HepG2 (cell line): Measurements from ENCODE around the gene ACKR4. TPM values are rescaled to one million over a fixed set of nuclear protein-coding genes. Genes with fewer than 3 reads are reported as not detected.

Source experiments
- ATAC-seq: fragments of 200-7000 bp; cut with Tn5 transposase; 3 replicates; pipeline ENCODE4 v1.9.1; 2020; ENCODE audit warnings: mild to moderate bottlenecking, moderate library complexity
- BruUV-seq: library from RNA; stranded (reverse); fragments of 400-500 nt; replicated peaks from 2 replicates; lab custom pipeline; 2021; lab: Mats Ljungman, UMichigan
- CTCF ChIA-PET: fragments of 300-600 bp; formaldehyde crosslinking; extraction: SDS; loops from one replicate; lab custom pipeline; 2021; ENCODE audit warnings: low total read pairs, inconsistent platforms, low intra/inter-chr PET ratio; lab: Yijun Ruan, JAX
- POLR2A ChIA-PET: fragments of 350-600 bp; sonication (Branson Sonifier 250); formaldehyde crosslinking; loops from one replicate; lab custom pipeline; 2020; ENCODE audit warnings: antibody characterized with exemption, inconsistent platforms; lab: Yijun Ruan, JAX
- DNase-seq: peaks from one replicate; pipeline ENCODE4 v3.0.0-alpha.2; 2015; ENCODE audit warnings: low spot score
- FAIRE-seq: peaks from 3 replicates; lab custom pipeline; 2011; peaks lifted over from hg19 to GRCh38; lab: Jason Lieb, UNC
- H2AFZ ChIP-seq: one replicate; pipeline ENCODE4 v1.6.1; 2011; ENCODE audit warnings: low read length, inconsistent platforms
- H3K27ac ChIP-seq: fragments of 300-600 bp; 3 replicates; pipeline ENCODE4 v1.8.0; 2011; ENCODE audit warnings: mixed run types, mild to moderate bottlenecking, mixed read lengths, low read length, inconsistent platforms; ENCODE audit not compliant: insufficient read depth; ENCODE audit errors: extremely low read length
- H3K27me3 ChIP-seq, 2 experiments: fragments of 200-600 bp in 1 of 2; 2 replicates in 1 of 2; 3 replicates in 1 of 2; pipeline versions ENCODE4 v1.6.0 to v1.8.0; 2011; ENCODE audit warnings: low read length in 2 of 2, mild to moderate bottlenecking in 2 of 2, moderate library complexity in 2 of 2, inconsistent platforms in 1 of 2; ENCODE audit not compliant: insufficient read depth in 2 of 2, control insufficient read depth in 1 of 2
- H3K36me3 ChIP-seq, 2 experiments: fragments of 200-600 bp in 1 of 2; replicated peaks in 1 of 2; 2 replicates in 1 of 2; 3 replicates in 1 of 2; pipeline versions ENCODE4 v1.5.1 to v1.8.0; 2011; ENCODE audit warnings: low read length in 2 of 2, inconsistent platforms in 1 of 2; ENCODE audit not compliant: insufficient read depth in 2 of 2, control insufficient read depth in 1 of 2
- H3K4me1 ChIP-seq: 2 replicates; pipeline ENCODE4 v1.5.1; 2012; ENCODE audit warnings: low read length, inconsistent platforms; ENCODE audit not compliant: insufficient read depth
- H3K4me2 ChIP-seq: 2 replicates; pipeline ENCODE4 v1.6.0; 2011; ENCODE audit warnings: low read depth, low read length, inconsistent platforms
- H3K4me3 ChIP-seq, 3 experiments: fragments of 200-600 bp in 1 of 3; sonication (generic), shearing (Covaris generic) in 1 of 3; replicated peaks in 1 of 3; 2 replicates each; pipeline ENCODE4 v1.5.1; 2011 to 2016; ENCODE audit warnings: low read length in 3 of 3, inconsistent platforms in 2 of 3, low read depth in 2 of 3, mild to moderate bottlenecking in 2 of 3, control low read depth in 1 of 3, mixed read lengths in 1 of 3; ENCODE audit not compliant: insufficient read depth in 1 of 3
- H3K79me2 ChIP-seq: one replicate; pipeline ENCODE4 v1.6.1; 2011; ENCODE audit warnings: low read length, inconsistent platforms; ENCODE audit not compliant: insufficient read depth
- H3K9ac ChIP-seq: 2 replicates; pipeline ENCODE4 v1.6.0; 2011; ENCODE audit warnings: mild to moderate bottlenecking, low read depth, low read length, inconsistent platforms; ENCODE audit not compliant: insufficient read depth
- H3K9me3 ChIP-seq: 2 replicates; pipeline ENCODE4 v1.5.1; 2012; ENCODE audit warnings: mild to moderate bottlenecking, low read length
- H4K20me1 ChIP-seq: 2 replicates; pipeline ENCODE4 v1.6.0; 2011; ENCODE audit warnings: inconsistent platforms, mild to moderate bottlenecking, low read length, moderate library complexity; ENCODE audit not compliant: insufficient read depth
- BRD4 ChIP-seq: sonication (generic); formaldehyde crosslinking; IDR thresholded peaks from 2 replicates; pipeline ENCODE4 v1.4.0; 2020; ENCODE audit warnings: missing genetic modification reagents
- FOXP1 ChIP-seq, 2 experiments: fragments of 450-650 bp in 1 of 2; IDR thresholded peaks; 2 replicates each; pipeline ENCODE4 v1.6.1; 2017 to 2018; ENCODE audit warnings: antibody characterized with exemption in 1 of 2
- KLF15 ChIP-seq: sonication (generic); formaldehyde crosslinking; IDR thresholded peaks from 2 replicates; pipeline ENCODE4 v1.8.1; 2023; ENCODE audit warnings: borderline replicate concordance, mild to moderate bottlenecking, inconsistent platforms, missing genetic modification reagents, mixed read lengths
- POLR2AphosphoS2 ChIP-seq: IDR thresholded peaks from 2 replicates; pipeline ENCODE4 v1.6.1; 2011; ENCODE audit warnings: low read depth, low read length, improper control_type of control experiment
- TEAD3 ChIP-seq: optimal IDR thresholded peaks from 2 replicates; pipeline ENCODE3; 2016; ENCODE audit warnings: borderline replicate concordance
- ZNF205 ChIP-seq: IDR thresholded peaks from 2 replicates; pipeline ENCODE4 v1.6.1; 2018; ENCODE audit warnings: missing biosample characterization, missing genetic modification reagents
- ZNF547 ChIP-seq: sonication (generic); formaldehyde crosslinking; IDR thresholded peaks from 2 replicates; pipeline ENCODE4 v1.5.1; 2020; ENCODE audit warnings: mild to moderate bottlenecking, missing genetic modification reagents
- ZNF788 ChIP-seq: sonication (generic); formaldehyde crosslinking; IDR thresholded peaks from 2 replicates; pipeline ENCODE4 v1.5.0; 2020; ENCODE audit warnings: mild to moderate bottlenecking, missing genetic modification reagents, borderline replicate concordance
- ZNF816 ChIP-seq: sonication (generic); formaldehyde crosslinking; IDR thresholded peaks from 2 replicates; pipeline ENCODE4 v1.8.0; 2022; ENCODE audit warnings: missing genetic modification reagents, mild to moderate bottlenecking, borderline replicate concordance
- ZSCAN12 ChIP-seq: sonication (generic); formaldehyde crosslinking; IDR thresholded peaks from 2 replicates; pipeline ENCODE4 v1.9.0; 2021; ENCODE audit warnings: mild to moderate bottlenecking, missing genetic modification reagents
- WGBS: methylation state at CpG from one replicate; pipeline ENCODE4 v1.1.6; 2017; ENCODE audit warnings: low lambda C conversion rate; 5-methylcytosine and 5-hydroxymethylcytosine counted together
- in situ Hi-C: cut with HindIII; loops from 2 replicates; pipeline ENCODE4 v1.10.0; 2017; ENCODE audit warnings: low pct_unique_long_range_greater_than_20kb; ENCODE audit not compliant: extremely low pct_ligation_motif_present
- intact Hi-C: fragments of 100-400 bp; cut with micrococcal nuclease; formaldehyde crosslinking; loops from one replicate; pipeline ENCODE4 v1.10.0; 2022; ENCODE audit not compliant: unreplicated experiment
- polyA plus RNA-seq, 8 experiments: library from polyadenylated mRNA; depleted of rRNA in 3 of 8; stranded (reverse) in 7 of 8; unstranded in 1 of 8; fragments of >200 nt; fragmentation: Illumina TruSeq in 4 of 8; extraction: Trizol in 4 of 8; gene quantifications; 2 replicates each; pipeline versions ENCODE4 v1.2.1 to v1.2.3, GENCODE V29; 2011 to 2016; ENCODE audit warnings: low read depth in 4 of 8, missing spikeins in 1 of 8, mixed read lengths in 1 of 8; ENCODE audit not compliant: insufficient read depth in 1 of 8
- total RNA-seq, 5 experiments: library from RNA; depleted of rRNA; stranded (reverse); fragments of >200 nt; fragmentation: Illumina TruSeq; extraction: Trizol; gene quantifications; 2 replicates each; pipeline ENCODE4 v1.2.3, GENCODE V29; 2016; ENCODE audit warnings: low read depth in 1 of 5
- TF ChIP-seq, protein P1 (sequence below): sonication (generic); formaldehyde crosslinking; IDR thresholded peaks from 2 replicates; pipeline ENCODE4 v1.9.0; 2021; ENCODE audit warnings: missing genetic modification reagents, borderline replicate concordance

ACKR4 gene
- total and polyA plus RNA-seq, 2 of the 13 experiments (the other 11 are each of a cell fraction or from before 2014, with no cell fraction given): 0.16 TPM; not detected in 1

DNA sequence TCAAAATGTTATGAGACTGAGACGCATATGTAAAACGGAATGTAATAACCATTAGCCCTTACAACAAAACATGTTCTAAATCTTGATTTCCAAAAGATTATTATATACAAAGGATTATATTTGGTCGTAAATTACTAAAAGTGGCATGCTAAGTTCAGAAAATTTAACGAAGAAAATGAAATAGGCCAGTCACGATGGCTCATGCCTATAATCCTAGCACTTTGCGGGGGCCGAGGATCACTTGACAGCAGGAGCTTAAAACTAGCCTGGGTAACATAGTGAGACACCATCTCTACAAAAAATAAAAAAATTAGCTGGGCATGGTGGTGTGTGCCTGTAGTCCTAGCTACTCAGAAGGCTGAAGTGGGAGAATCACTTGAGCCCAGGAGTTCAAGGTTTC is 33.5 kb downstream of the ACKR4 start:
- no peaks in the 10 kb centered on the region for H3K79me2 ChIP-seq
- POLR2A ChIA-PET: no interaction called here
- no peak overlapping the region for H3K9ac ChIP-seq
- no peak for TF ChIP-seq ZNF547
- no peak for TF ChIP-seq FOXP1 (IDR thresholded peaks at IDR 0.05)
- TF ChIP-seq FOXP1 (CRISPR knock-in tag; IDR thresholded peaks at IDR 0.05): no peak
- no peak for TF ChIP-seq TEAD3 (CRISPR knock-in tag)
- no peak for TF ChIP-seq ZNF205 (CRISPR knock-in tag)
- TF ChIP-seq ZSCAN12: no peak
- TF ChIP-seq ZNF816: no peak
- TF ChIP-seq KLF15 (CRISPR knock-in tag): no peak
- no peak for TF ChIP-seq ZNF788 (CRISPR knock-in tag)
- no peak for TF ChIP-seq POLR2AphosphoS2
- TF ChIP-seq, protein P1, sequence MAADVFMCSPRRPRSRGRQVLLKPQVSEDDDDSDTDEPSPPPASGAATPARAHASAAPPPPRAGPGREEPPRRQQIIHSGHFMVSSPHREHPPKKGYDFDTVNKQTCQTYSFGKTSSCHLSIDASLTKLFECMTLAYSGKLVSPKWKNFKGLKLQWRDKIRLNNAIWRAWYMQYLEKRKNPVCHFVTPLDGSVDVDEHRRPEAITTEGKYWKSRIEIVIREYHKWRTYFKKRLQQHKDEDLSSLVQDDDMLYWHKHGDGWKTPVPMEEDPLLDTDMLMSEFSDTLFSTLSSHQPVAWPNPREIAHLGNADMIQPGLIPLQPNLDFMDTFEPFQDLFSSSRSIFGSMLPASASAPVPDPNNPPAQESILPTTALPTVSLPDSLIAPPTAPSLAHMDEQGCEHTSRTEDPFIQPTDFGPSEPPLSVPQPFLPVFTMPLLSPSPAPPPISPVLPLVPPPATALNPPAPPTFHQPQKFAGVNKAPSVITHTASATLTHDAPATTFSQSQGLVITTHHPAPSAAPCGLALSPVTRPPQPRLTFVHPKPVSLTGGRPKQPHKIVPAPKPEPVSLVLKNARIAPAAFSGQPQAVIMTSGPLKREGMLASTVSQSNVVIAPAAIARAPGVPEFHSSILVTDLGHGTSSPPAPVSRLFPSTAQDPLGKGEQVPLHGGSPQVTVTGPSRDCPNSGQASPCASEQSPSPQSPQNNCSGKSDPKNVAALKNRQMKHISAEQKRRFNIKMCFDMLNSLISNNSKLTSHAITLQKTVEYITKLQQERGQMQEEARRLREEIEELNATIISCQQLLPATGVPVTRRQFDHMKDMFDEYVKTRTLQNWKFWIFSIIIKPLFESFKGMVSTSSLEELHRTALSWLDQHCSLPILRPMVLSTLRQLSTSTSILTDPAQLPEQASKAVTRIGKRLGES (CRISPR knock-in tag): no peak
- no peak for TF ChIP-seq BRD4 (CRISPR knock-in tag)
- no peak for DNase-seq
- CTCF ChIA-PET: no interaction called here
- no peak overlapping the region for H2AFZ ChIP-seq
- FAIRE-seq: no peak
- H4K20me1 ChIP-seq: no peaks in the 10 kb centered on the region
- no peaks in the 10 kb centered on the region for H3K27me3 ChIP-seq
- WGBS: 98% methylated on average over 7 of the region's 7 CpGs
- intact Hi-C loops (no loop called here), in situ Hi-C loops (no loop called here)
- no peak overlapping the region for H3K4me2 ChIP-seq
- H3K36me3 ChIP-seq: peaks cover 8 to 23% of the 10 kb centered on the region in 2 experiments
- ATAC-seq: no peak
- H3K27ac ChIP-seq: no peak overlapping the region
- no peaks in the 10 kb centered on the region for H3K9me3 ChIP-seq
- no peak overlapping the region for H3K4me3 ChIP-seq
- no TSS peak for BruUV-seq
- no peaks in the 10 kb centered on the region for H3K4me1 ChIP-seq
